Cardiac fibroblast (primary cell): ENCODE results near the gene SSTR3.

ENCODE experiments used
- DNase-seq, 2 donors: peaks; one replicate each; pipeline versions ENCODE4 v3.0.0 to v3.0.0-alpha.2; 2010; ENCODE audit warnings: low read depth in 2 of 2
- H3K4me3 ChIP-seq, 2 donors: replicated peaks in 1 of 2; 1 replicate in 1 of 2; 2 replicates in 1 of 2; pipeline ENCODE4 v1.5.1; 2011; ENCODE audit warnings: low read depth in 2 of 2, low read length in 2 of 2, mild to moderate bottlenecking in 2 of 2, moderate library complexity in 1 of 2
- CTCF ChIP-seq: IDR thresholded peaks from one replicate; pipeline ENCODE4 v1.5.1; 2011; ENCODE audit warnings: low read depth, mild to moderate bottlenecking, low read length, inconsistent platforms

SSTR3 gene

DNA sequence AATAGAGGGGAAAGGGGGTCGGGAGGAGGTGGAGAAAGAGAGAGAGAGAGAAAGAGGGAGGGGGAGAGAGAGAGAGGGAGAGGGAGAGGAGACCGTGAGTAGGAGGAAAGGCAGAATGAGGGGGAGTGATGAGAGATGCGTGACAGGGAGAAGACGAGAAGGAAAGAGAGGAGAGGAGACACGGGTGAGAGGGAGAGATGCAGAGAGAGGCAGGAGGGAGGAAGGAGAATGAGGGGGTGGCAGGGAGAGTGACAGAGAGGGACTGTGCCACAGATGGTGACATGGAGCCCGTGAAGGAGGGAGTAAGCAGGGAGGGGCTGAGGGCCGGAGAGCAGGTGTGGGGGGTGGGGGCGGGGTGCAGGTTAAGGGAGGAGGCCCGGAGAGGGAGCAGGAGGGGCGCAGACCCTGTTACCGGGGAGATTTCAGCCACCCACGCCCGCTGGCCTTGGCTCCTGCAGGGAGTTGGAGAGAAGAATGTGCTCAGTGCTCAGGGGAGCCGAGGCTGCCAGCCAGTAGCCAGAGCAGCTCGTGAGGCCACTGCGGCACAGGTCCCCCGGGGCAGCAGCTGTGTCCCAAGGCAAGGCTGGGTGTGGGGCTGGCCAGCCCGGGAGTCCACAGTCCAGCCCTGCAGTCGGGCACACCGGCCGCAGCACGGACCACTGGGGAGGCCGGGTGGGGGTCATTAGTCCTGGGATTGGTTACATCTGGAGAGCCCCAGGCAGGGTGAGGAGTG, at the start of gene SSTR3:
Gene SSTR3 (minus strand): TSS at position 304 of the 733 bp plus-strand sequence. CDS start 4,674 bp downstream, outside the sequence.
- TF ChIP-seq CTCF = no peak
- DNase-seq = peak in 1 of 2 donors; percentile 32
- H3K4me3 ChIP-seq = no peak within 1 kb of the TSS

GRCh38 chr22:37260901-37261336, 48.6 kb upstream of the SSTR3 start:
- peak; percentile 92 for TF ChIP-seq CTCF
- no peak overlapping the region for H3K4me3 ChIP-seq
- DNase-seq = peak; percentile 71 to 72

DNA sequence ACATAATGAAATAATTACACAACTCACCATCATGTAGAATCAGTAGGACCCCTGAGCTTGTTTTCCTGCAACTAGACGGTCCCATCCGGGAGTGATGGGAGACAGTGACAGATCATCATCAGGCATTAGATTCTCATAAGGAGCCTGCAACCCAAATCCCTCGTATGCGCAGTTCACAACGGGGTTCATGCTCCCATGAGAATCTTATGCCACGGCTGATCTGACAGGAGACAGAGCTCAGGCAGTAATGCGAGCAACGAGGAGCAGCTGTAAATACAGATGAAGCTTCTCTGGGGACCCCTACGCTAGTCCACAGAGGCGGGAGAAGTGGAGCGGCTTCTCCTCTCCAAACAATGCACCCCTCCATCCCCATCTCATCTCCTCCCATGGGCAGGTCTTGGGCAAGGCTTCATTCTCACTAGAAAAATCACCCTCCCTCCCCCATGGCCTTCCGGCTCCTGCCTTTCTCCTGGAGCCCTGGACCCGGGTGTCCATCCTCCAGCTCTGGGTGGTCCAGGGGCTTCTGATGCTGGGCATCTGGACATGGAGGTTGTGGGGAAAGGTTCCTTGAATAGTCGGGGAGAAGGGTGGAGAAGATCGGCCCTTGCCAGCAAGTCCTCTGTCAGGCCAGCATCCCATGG, 48.0 kb upstream of the SSTR3 start:
- no peak for TF ChIP-seq CTCF
- no peak overlapping the region for H3K4me3 ChIP-seq
- no peak for DNase-seq

DNA sequence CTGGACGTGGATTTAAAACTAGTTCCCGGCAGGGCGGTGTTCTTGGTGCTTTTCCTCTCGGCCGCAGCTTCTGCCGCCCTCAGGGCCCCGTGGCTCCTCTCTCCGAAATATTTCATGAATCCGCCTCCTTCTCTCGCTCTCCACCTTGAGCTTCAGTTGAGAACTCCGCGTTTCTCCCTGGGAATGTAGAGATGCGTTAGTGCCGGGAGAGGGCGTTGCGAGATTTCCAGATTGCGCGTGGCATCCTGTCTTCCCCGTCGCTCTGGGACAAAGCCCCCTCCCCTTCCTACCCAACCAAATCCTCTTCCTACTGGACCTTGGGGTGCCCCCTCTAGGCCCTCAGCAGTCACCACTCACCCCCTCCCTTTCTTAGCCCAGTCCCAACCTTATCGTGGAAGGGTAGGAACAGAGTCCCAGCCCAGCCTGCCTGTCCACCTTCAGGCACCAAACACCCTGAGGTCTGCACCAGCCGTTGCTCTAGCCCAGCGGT, 47.3 kb upstream of the SSTR3 start:
- peak; percentile 65 to 70 for DNase-seq
- no peak overlapping the region for H3K4me3 ChIP-seq
- peak; percentile 75 for TF ChIP-seq CTCF

DNA sequence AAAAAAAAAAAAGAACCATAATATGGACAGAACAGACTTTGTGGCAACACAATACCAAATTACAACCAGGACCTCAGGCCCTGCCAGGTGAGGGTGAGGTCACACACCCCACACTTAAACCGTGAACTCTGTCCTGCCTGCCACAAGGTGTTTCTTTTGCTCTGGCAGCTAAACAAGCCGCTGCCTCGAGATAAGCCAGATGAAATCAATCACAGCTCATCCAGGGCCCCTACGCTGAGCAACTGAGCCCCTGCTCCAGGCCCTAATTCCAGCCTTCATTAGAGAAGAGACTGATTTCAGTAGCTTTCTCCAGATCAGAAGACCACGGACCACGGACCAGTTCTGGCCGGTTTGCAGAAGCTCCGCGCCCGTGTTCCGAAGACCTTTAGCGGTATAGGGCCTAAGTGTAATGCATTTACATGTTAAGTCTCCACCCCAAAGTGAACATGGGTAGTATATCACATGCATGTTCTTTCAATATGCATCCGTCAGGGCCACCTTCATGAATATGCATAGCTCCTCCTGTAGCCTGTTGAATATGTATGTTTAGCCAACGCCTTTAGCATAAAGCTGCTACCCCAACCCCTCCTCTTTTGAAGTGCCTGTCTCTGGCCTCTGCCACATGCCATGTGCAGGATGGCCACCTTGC, 46.6 kb upstream of the SSTR3 start:
- no peak for TF ChIP-seq CTCF
- H3K4me3 ChIP-seq = no peak overlapping the region
- no peak for DNase-seq

GRCh38 chr22:37258005-37258752, 45.9 kb upstream of the SSTR3 start:
- no peak for TF ChIP-seq CTCF
- DNase-seq = no peak
- no peak overlapping the region for H3K4me3 ChIP-seq
